Kidney (tissue), 14 donors: ENCODE results near the gene MYO10. TPM values are rescaled to one million over a fixed set of nuclear protein-coding genes. Genes with fewer than 3 reads are reported as not detected.
A peak's percentile ranks its signal among the peaks of the same experiment; 100 is the strongest.

ENCODE experiments used
- DNase-seq, 5 donors: peaks; one replicate each; pipeline ENCODE4 v3.0.0-alpha.2; 2013 to 2020
- FAIRE-seq: peaks from 2 replicates; lab custom pipeline; 2012; peaks lifted over from hg19 to GRCh38; lab: Jason Lieb, UNC
- H3K27ac ChIP-seq, 2 donors: one replicate each; pipeline ENCODE4 v1.7.0; 2013; ENCODE audit warnings: low read depth in 2 of 2, low read length in 2 of 2, inconsistent platforms in 1 of 2
- H3K27me3 ChIP-seq: one replicate; pipeline ENCODE4 v1.7.1; 2013; ENCODE audit warnings: low read length, inconsistent platforms; ENCODE audit not compliant: control insufficient read depth, insufficient read depth
- H3K36me3 ChIP-seq, 3 donors: one replicate each; pipeline versions ENCODE4 v1.7.0 to v1.7.1; 2013; ENCODE audit warnings: low read length in 3 of 3, control low read depth in 1 of 3, inconsistent platforms in 1 of 3; ENCODE audit not compliant: insufficient read depth in 3 of 3, control insufficient read depth in 2 of 3
- H3K4me1 ChIP-seq, 3 donors: one replicate each; pipeline versions ENCODE4 v1.7.0 to v1.7.1; 2013; ENCODE audit warnings: low read length in 3 of 3, inconsistent platforms in 1 of 3, low read depth in 1 of 3; ENCODE audit not compliant: control insufficient read depth in 2 of 3, insufficient read depth in 2 of 3
- H3K4me3 ChIP-seq, 3 donors: one replicate each; pipeline versions ENCODE4 v1.7.0 to v1.8.1; 2013; ENCODE audit warnings: low read length in 3 of 3, control low read depth in 1 of 3, inconsistent platforms in 1 of 3
- H3K9ac ChIP-seq, 3 donors: one replicate each; pipeline versions ENCODE4 v1.7.0 to v1.7.1; 2013; ENCODE audit warnings: low read length in 3 of 3, control low read depth in 1 of 3, inconsistent platforms in 1 of 3
- H3K9me3 ChIP-seq, 3 donors: one replicate each; pipeline versions ENCODE4 v1.7.0 to v1.7.1; 2013; ENCODE audit warnings: low read length in 3 of 3, control low read depth in 1 of 3, inconsistent platforms in 1 of 3; ENCODE audit not compliant: control insufficient read depth in 2 of 3, insufficient read depth in 1 of 3
- CTCF ChIP-seq: IDR thresholded peaks from 3 replicates; pipeline ENCODE4 v1.5.1; 2012; ENCODE audit warnings: mild to moderate bottlenecking, moderate library complexity, borderline replicate concordance; ENCODE audit not compliant: insufficient read depth; ENCODE audit errors: extremely low read depth
- intact Hi-C: fragments of 100-400 bp; cut with DNase I; formaldehyde crosslinking; loops from one replicate; pipeline ENCODE4 v1.11.1; 2022
- polyA plus RNA-seq: library from polyadenylated mRNA; stranded (reverse); fragments of 350-450 nt; fragmentation: Illumina TruSeq; extraction: RNeasy Lipid Tissue Mini Kit (QIAGEN cat#74804); gene quantifications from one replicate; pipeline ENCODE4 v1.2.3, GENCODE V29; 2014; ENCODE audit warnings: low read depth, low replicate concordance; ENCODE audit not compliant: insufficient read depth
- total RNA-seq: library from RNA; stranded (reverse); fragmentation: NEBNext Ultra II Directional; extraction: Animal tissue kit (Norgen Biotek cat#: 25700); gene quantifications from one replicate; pipeline ENCODE4 v1.2.1, GENCODE V29; 2021
- donor health status: control.
- donor health status: control.
- donor health status: control.
- donor health status: control.
- donor health status: control.
- donor health status: DM: yes; HTN: yes; CAD: no.
- donor health status: Normal renal cell carcinoma (clear cell type).

Gene MYO10
- total and polyA plus RNA-seq, 2 donors from 2014 or later = 7.6 to 52.4 TPM

GRCh38 chr5:16800477-16800876 is 135.6 kb downstream of the MYO10 start:
- Histone ChIP-seq H3K4me3 (no peak overlapping the region), H3K9me3 (no peaks in the 10 kb centered on the region), H3K36me3 (no peaks in the 10 kb centered on the region), H3K4me1 (no peaks in the 10 kb centered on the region), H3K9ac (no peak overlapping the region), H3K27ac (no peak overlapping the region), H3K27me3 (no peaks in the 10 kb centered on the region)
- no peak for TF ChIP-seq CTCF
- FAIRE-seq (no peak), DNase-seq (no peak)
- intact Hi-C loops = no loop called here

- no peak for DNase-seq
- Histone ChIP-seq H3K27me3 (no peaks in the 10 kb centered on the region), H3K27ac (no peak overlapping the region), H3K36me3 (no peaks in the 10 kb centered on the region), H3K9me3 (no peaks in the 10 kb centered on the region), H3K4me1 (no peaks in the 10 kb centered on the region), H3K4me3 (no peak overlapping the region), H3K9ac (no peak overlapping the region)
- intact Hi-C loops = no loop called here
- no peak for FAIRE-seq
- TF ChIP-seq CTCF = no peak
Measured at GRCh38 chr5:16799796-16800195, 136.3 kb downstream of the MYO10 start.

- intact Hi-C loops = no loop called here
- Histone ChIP-seq H3K9me3 (no peaks in the 10 kb centered on the region), H3K27me3 (no peaks in the 10 kb centered on the region), H3K27ac (no peak overlapping the region), H3K4me1 (no peaks in the 10 kb centered on the region), H3K36me3 (no peaks in the 10 kb centered on the region), H3K9ac (no peak overlapping the region), H3K4me3 (no peak overlapping the region)
- no peak for TF ChIP-seq CTCF
- DNase-seq = no peak
- FAIRE-seq = no peak
Measured at GRCh38 chr5:16797951-16798350, 138.1 kb downstream of the MYO10 start.

- H3K4me3 ChIP-seq = no peak overlapping the region
- H3K27ac ChIP-seq = no peak overlapping the region
- H3K4me1 ChIP-seq = no peaks in the 10 kb centered on the region
- intact Hi-C loops = no loop called here
- no peaks in the 10 kb centered on the region for H3K9me3 ChIP-seq
- no peaks in the 10 kb centered on the region for H3K36me3 ChIP-seq
- no peak for FAIRE-seq
- TF ChIP-seq CTCF = no peak
- peak in 1 of 5 donors; percentile 37 for DNase-seq
- H3K27me3 ChIP-seq = no peaks in the 10 kb centered on the region
- H3K9ac ChIP-seq = no peak overlapping the region
Measured at GRCh38 chr5:16794269-16794913, 141.7 kb downstream of the MYO10 start.
